ENCODE measurements around the gene ZNF33B.

- TF ChIP-seq EZH2 (optimal IDR thresholded peaks at IDR 0.05; ENCODE audit: low read depth, low read length) (no peak), CTCF (IDR thresholded peaks at IDR 0.05; ENCODE audit: low read length) (no peak), EZH2phosphoT487 (IDR thresholded peaks at IDR 0.05; ENCODE audit: low read length) (no peak)
Measured at GRCh38 chr10:42635098-42635497, 3.3 kb downstream of the ZNF33B start.
